ENCODE results near the gene NYAP2. TPM values are rescaled to one million over a fixed set of nuclear protein-coding genes. Genes with fewer than 3 reads are reported as not detected.

Gene NYAP2
- total and polyA plus RNA-seq, 2 of the 4 experiments (the other 2 are of a cell fraction): not detected

DNA sequence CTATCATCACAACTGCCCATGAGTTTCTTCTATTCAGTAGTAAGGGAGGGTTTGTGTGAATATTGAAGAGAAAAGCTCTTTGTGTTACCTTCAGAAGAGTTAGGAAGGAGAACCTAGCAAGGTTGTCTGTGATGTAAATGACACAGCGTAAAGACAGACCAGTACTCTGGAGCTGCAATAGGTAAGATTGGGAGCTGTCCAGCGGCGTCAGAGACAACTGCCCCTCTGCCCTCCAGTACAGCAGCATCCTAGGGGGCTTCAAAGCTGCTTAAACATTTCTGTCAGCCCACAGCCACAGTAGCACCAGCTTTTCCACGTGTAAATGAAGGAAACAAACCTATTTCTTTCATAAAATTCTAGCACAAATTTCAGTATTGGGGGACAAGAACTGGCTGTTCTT lies 34.5 kb downstream of the NYAP2 start:
- Histone ChIP-seq H2BK15ac (ENCODE audit: low read depth, low read length) (no peak overlapping the region), H2BK120ac (ENCODE audit: low read depth, low read length) (no peak overlapping the region), H4K91ac (ENCODE audit: insufficient read depth, low read depth, low read length) (no peak overlapping the region), H2AK5ac (ENCODE audit: low read depth, low read length) (no peak overlapping the region), H3K36me3 (ENCODE audit: control insufficient read depth, insufficient read depth, low read length) (no peaks in the 10 kb centered on the region), H3K79me1 (ENCODE audit: low read depth in 1 of 2, low read length in 2 of 2) (no peaks in the 10 kb centered on the region), H3K4me3 (ENCODE audit: insufficient read depth, low read depth, low read length) (no peak overlapping the region), H3K56ac (ENCODE audit: extremely low read depth, insufficient read depth, low read length) (no peak overlapping the region), H3K18ac (ENCODE audit: low read depth, low read length) (no peak overlapping the region), H3K9me3 (ENCODE audit: control insufficient read depth, insufficient read depth, low read length) (no peaks in the 10 kb centered on the region), H3K27ac (ENCODE audit: insufficient read depth, low read length) (no peak overlapping the region), H3K23ac (ENCODE audit: low read depth, low read length) (no peak overlapping the region), H2BK5ac (ENCODE audit: low read depth, low read length, poor library complexity, severe bottlenecking) (no peak overlapping the region), H3K4me2 (ENCODE audit: low read depth, low read length) (no peak overlapping the region), H3K27me3 (ENCODE audit: control insufficient read depth, insufficient read depth, low read length) (no peaks in the 10 kb centered on the region), H3K9ac (ENCODE audit: low read depth, low read length) (no peak overlapping the region), H2AFZ (replicated peaks; ENCODE audit: low read length, poor library complexity) (no peak overlapping the region), H4K20me1 (ENCODE audit: insufficient read depth, low read length) (no peaks in the 10 kb centered on the region), H2BK20ac (ENCODE audit: low read depth, low read length) (no peak overlapping the region), H2AK9ac (replicated peaks; ENCODE audit: low read depth, low read length, poor library complexity) (no peak overlapping the region), H3K4me1 (ENCODE audit: control insufficient read depth, insufficient read depth, low read length) (no peaks in the 10 kb centered on the region), H4K8ac (ENCODE audit: low read depth in 2 of 2, low read length in 2 of 2) (no peak overlapping the region), H3K14ac (replicated peaks; ENCODE audit: low read depth, low read length) (no peak overlapping the region), H3K4ac (ENCODE audit: low read depth, low read length) (no peak overlapping the region), H3K9me1 (ENCODE audit: insufficient read depth, low read length) (no peaks in the 10 kb centered on the region), H4K5ac (ENCODE audit: low read depth, low read length) (no peak overlapping the region)
- DNase-seq (no peak), ATAC-seq (ENCODE audit: low read depth) (no peak)
- TF ChIP-seq POLR2A (IDR thresholded peaks at IDR 0.05; ENCODE audit: low read depth, low read length) (no peak), MAZ (IDR thresholded peaks at IDR 0.05; ENCODE audit: borderline replicate concordance, low read depth, low read length) (no peak), RAD21 (IDR thresholded peaks at IDR 0.05; ENCODE audit: low read length) (no peak), CHD1 (IDR thresholded peaks at IDR 0.05; ENCODE audit: low read depth, low read length) (no peak), SMC3 (IDR thresholded peaks at IDR 0.05; ENCODE audit: low read depth, low read length) (no peak), RCOR1 (IDR thresholded peaks at IDR 0.05; ENCODE audit: insufficient replicate concordance, low read length) (no peak), MXI1 (IDR thresholded peaks at IDR 0.05; ENCODE audit: borderline replicate concordance, low read depth, low read length) (no peak), BHLHE40 (IDR thresholded peaks at IDR 0.05; ENCODE audit: low read depth, low read length) (no peak), MAFK (IDR thresholded peaks at IDR 0.05; ENCODE audit: low read depth, low read length) (no peak), FOS (IDR thresholded peaks at IDR 0.05; ENCODE audit: low read depth, low read length) (no peak), RFX5 (IDR thresholded peaks at IDR 0.05; ENCODE audit: low read depth, low read length) (no peak), NFE2L2 (IDR thresholded peaks at IDR 0.05; ENCODE audit: low read depth, low read length) (no peak), CEBPB (IDR thresholded peaks at IDR 0.05; ENCODE audit: low read depth, low read length) (no peak)
- TF ChIP-seq, protein P1, sequence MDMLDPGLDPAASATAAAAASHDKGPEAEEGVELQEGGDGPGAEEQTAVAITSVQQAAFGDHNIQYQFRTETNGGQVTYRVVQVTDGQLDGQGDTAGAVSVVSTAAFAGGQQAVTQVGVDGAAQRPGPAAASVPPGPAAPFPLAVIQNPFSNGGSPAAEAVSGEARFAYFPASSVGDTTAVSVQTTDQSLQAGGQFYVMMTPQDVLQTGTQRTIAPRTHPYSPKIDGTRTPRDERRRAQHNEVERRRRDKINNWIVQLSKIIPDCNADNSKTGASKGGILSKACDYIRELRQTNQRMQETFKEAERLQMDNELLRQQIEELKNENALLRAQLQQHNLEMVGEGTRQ (IDR thresholded peaks at IDR 0.05; ENCODE audit: low read depth, low read length): no peak
- TF ChIP-seq, protein P2, sequence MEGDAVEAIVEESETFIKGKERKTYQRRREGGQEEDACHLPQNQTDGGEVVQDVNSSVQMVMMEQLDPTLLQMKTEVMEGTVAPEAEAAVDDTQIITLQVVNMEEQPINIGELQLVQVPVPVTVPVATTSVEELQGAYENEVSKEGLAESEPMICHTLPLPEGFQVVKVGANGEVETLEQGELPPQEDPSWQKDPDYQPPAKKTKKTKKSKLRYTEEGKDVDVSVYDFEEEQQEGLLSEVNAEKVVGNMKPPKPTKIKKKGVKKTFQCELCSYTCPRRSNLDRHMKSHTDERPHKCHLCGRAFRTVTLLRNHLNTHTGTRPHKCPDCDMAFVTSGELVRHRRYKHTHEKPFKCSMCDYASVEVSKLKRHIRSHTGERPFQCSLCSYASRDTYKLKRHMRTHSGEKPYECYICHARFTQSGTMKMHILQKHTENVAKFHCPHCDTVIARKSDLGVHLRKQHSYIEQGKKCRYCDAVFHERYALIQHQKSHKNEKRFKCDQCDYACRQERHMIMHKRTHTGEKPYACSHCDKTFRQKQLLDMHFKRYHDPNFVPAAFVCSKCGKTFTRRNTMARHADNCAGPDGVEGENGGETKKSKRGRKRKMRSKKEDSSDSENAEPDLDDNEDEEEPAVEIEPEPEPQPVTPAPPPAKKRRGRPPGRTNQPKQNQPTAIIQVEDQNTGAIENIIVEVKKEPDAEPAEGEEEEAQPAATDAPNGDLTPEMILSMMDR (conservative IDR thresholded peaks at IDR 0.05; ENCODE audit: low read depth, low read length): no peak
- TF ChIP-seq, protein P3, sequence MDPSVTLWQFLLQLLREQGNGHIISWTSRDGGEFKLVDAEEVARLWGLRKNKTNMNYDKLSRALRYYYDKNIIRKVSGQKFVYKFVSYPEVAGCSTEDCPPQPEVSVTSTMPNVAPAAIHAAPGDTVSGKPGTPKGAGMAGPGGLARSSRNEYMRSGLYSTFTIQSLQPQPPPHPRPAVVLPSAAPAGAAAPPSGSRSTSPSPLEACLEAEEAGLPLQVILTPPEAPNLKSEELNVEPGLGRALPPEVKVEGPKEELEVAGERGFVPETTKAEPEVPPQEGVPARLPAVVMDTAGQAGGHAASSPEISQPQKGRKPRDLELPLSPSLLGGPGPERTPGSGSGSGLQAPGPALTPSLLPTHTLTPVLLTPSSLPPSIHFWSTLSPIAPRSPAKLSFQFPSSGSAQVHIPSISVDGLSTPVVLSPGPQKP (IDR thresholded peaks at IDR 0.05; ENCODE audit: borderline replicate concordance, low read depth, low read length): no peak
- ChIA-PET POLR2A (ENCODE audit: unreplicated experiment) (no interaction called here), CTCF (no interaction called here)
- dilution Hi-C loops (cut with HindIII; ENCODE audit: low sequenced_read_pairs, unreplicated experiment) (no loop called here), intact Hi-C loops (cut with micrococcal nuclease) (no loop called here), in situ Hi-C loops (cut with MboI; ENCODE audit: low sequenced_read_pairs) (no loop called here)
- BruUV-seq (replicated peaks): no TSS peak
- no CpG with 5 or more reads among the region's 4 CpGs for WGBS, 2 experiments (ENCODE audit: extremely low coverage in 2 of 2, insufficient read length in 1 of 2)
